Hindlimb muscle (tissue), 1 donor: ENCODE data around the gene AFP. TPM values are rescaled to one million over a fixed set of nuclear protein-coding genes. Genes with fewer than 3 reads are reported as not detected.

ENCODE experiments used
- DNase-seq: peaks from one replicate; pipeline ENCODE4 v3.0.0-alpha.2; 2013
- polyA plus RNA-seq: library from polyadenylated mRNA; unstranded; fragments of 120-200 nt; gene quantifications from one replicate; pipeline ENCODE4 v1.2.1, GENCODE V29; 2013; ENCODE audit not compliant: insufficient read length

Gene AFP
- polyA plus RNA-seq, 1 donor: 0.28 TPM

DNA sequence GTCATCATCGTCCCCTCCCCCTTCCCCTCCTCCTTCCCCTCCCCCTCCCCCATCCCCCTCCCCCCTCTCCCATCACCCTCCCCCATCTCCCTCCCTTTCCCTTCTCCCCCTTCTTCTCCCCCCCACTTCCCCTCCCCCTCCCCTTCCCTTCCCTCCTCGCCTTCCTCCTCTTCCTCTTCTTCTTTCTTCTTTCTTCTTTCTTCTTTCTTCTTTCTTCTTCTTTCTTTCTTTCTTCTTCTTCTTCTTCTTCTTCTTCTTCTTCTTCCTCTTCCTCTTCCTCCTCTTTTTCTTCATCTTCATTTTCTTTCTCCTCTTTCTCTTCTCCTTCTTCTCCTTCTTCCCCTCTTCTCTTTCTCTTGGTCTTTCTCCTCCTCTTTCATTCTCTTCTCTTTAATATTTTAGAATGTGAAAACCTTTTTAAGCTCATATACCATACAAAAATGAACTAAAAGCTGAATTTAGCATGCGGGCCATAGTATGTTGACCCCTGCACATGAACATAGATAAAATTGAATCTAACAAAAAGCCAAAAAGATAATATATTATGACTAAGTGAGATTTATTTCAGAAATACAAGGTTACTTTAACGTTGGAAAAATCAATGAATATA, 25.0 kb downstream of the AFP start:
- DNase-seq: no peak

DNA sequence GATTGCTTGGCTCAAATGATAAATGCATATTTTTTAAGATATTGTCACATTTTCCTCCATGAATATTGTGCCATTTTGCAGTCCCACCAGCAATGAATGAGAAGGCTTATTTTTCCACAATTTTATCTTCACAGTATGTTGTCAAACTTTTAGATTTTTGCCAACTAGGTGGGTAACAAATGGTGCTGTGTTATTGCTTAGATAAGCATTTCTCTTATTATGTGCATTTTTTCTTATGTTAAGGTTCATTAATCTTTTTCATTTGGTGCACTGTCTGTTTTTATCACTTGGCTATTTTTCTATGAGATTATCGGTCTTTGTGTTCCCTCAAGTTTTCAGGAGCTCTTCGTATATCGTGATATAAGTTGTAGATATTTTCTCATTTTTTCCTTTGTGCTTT, 32.1 kb downstream of the AFP start:
- no peak for DNase-seq

DNA sequence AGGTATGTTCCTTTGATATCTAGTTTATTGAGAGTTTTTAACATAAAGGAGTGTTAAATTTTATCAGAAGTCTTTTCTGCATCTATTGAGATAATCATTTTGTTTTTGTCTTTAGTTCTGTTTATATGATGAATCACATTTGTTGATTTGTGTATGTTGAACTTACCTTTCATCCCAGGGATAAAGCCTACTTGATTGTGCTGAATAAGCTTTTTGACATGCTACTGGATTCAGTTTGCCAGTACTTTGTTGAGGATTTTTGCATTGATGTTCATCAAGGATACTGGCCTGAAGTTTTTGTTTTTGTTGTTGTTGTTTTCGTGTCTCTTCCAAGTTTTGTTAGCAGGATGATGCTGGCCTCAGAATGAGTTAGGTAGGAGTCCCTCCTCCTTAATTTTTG, 34.7 kb downstream of the AFP start:
- no peak for DNase-seq

DNA sequence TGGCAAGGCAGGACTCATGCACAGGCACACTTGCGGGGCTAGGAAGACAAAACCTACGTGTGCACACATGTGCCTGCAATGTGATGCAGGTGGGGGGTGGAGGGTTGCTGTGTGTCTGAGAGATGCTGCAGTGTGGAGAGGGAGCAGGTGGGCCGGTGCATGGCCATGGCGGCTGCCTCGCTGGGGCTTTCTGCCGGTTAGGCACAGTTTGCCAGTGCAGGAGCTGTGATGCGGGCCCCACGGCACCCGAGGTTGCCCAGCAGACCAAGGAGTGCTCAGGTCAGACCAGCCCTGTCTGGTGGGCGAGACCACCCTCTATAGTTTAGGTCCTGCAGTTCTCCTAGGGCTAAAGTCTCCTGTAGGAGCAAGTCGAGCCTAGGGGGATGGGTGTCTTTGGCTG, 41.2 kb downstream of the AFP start:
- no peak for DNase-seq

DNA sequence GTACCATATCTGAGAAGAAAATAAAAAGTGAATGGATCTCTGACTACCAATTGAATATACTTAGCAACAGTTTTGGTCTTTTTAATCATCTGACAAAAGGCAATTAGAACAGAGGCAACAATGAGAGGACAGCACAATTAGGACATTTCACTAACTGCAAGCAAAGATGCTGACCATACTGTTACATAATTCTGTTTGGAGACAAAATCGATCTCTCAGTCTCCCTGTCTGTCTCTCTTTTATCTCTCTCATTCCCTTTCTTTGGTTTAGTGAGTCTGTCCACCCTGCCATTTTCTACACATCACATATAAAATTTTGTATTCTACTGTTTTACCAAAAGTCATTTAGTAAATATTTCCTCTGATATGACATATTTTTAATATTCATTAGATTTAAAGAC, 43.3 kb downstream of the AFP start:
- DNase-seq: no peak

DNA sequence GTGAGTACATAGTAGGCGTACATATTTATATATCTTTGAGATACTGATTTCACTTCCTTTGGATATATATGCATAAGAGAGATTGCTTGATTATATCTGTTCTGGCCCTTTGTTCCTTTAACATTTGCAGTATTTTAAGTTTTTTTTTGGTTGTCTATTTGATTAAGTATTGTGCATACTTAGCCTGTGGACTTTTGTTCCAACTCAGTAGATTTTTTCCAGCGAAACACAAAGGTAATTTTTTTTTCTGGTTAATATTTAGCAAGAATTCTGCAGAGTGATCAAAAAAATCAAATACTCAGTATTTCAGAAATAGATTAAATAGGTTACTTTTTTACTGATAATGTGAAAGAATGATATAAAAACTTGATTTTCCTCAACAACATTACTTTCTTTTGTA, 45.3 kb downstream of the AFP start, which contains the start of gene AFM:
Gene AFM, plus strand, starts transcription at position 388 of the 400 bp plus-strand sequence. CDS start 31 bp downstream, outside the sequence.
- DNase-seq: no peak

DNA sequence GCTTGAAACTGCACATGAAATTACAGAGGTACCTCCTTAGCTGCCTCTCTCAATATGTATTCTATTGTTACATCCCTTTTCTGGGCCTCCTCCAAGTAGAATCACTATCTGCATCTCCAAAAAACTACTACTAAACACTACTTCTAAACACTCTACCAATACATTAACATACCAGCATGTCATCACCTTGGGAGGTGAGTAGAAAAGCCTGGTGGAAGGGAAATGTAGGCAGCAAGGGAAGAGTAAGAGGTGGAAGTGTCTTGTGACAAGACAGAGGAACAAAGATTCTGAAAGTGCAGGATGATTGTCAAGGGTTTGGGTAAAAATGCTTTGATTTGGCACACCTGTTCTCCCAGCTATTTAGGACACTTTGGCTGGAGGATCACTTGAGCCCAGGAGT, 49.1 kb downstream of the AFP start:
- DNase-seq: no peak

DNA sequence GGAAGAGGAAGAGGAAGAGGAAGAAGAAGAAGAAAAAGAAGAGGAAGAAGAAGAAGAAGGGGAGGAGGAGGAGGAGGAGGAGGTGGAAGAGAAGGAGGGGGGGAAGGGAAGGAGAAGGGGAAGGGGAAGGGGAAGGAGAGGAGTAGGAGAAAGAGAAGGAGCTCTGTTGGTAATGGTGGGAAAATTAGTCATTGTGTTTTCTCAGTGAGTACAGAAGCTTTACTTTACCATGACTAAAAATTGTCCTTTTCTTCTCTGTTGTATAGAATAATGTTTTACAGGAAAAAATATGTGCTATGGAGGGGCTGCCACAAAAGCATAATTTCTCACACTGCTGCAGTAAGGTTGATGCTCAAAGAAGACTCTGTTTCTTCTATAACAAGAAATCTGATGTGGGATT, 49.6 kb downstream of the AFP start:
- DNase-seq: no peak

DNA sequence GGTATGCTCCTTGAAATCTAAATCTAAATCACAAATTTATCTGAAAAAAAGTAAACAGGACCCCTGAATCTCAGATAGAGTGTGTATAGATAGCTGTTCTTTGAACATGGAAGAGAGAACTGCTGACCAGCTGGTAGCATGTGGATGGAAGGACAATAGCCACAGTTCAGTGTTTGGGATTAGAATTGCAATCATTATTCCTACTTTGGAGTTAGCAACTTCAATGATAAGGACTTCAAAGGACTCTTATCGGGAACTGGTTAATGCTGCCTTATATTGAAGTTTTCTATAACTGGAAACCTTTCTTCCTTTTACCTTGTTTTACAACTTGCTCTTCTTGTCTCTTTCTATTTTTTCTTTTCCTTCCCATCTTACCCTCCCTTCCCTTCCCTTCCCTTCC, 50.5 kb downstream of the AFP start:
- DNase-seq: no peak

DNA sequence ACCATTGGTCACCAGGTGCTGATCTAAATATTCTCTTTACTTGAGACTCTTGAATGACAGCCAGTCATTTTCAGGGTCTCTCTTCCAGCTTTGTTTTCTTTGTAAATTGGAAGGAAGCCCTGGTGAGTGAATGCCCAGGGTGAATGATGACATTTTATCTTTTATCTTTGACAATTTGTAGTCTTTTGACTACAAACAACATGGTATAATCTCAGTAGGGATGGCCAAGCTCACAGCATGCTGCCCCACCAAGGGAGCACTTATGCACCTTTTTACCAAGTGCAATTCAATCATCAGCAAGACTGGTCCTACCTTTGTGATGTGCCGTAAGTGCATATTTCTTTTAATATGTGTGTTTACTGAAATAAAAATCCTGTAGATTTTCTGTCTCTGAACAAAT, 51.2 kb downstream of the AFP start:
- DNase-seq: no peak

DNA sequence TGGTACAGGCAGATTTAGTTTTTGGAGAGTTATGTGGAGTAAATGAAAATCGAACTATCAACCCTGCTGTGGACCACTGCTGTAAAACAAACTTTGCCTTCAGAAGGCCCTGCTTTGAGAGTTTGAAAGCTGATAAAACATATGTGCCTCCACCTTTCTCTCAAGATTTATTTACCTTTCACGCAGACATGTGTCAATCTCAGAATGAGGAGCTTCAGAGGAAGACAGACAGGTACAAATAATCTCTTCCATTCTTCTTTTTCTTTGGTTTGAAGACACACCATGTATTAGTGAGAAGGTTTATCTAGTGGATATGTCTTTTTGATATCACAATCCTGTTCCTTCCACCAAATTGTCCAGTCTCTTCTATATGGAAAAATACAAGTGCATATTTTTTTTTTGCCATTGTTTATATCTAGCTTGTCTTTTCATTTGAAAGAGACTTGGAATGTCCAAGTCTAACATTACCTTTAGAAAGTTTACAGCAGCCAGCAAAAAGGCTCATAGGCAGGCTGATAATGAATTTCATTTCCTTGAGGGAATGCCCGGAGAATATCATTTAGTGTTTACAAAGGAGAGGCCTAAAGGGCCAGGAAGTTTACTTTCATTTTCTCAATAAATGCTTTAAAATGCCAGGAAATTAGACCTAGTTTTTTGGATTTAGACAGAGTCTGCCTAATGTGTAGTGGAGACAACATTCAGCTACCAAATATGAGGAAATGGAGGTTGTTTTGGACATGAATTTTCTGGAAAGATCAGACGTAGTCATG, 64.2 kb downstream of the AFP start:
- DNase-seq: no peak

DNA sequence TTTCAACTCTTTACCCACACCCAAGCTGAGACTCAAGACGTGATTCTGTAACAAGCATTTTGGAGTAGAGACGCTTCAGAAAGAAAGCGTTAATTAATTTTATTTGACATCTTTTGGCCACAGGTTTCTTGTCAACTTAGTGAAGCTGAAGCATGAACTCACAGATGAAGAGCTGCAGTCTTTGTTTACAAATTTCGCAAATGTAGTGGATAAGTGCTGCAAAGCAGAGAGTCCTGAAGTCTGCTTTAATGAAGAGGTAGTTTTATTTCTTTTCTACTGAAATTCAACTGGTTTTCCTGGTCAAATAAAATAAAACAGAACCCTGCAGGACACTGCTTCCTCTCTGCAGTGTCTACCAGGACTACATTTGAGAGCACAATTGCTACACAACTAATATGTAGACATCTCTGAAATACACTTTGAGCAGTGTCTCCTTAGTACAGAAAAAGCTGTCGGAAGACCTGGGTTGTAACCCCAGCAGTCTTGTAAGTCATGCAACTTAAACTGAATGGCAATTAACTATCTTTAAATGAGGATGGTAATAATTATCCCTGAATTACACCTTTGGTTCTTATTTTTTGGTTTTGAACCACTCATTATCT, 65.7 kb downstream of the AFP start:
- DNase-seq: no peak

DNA sequence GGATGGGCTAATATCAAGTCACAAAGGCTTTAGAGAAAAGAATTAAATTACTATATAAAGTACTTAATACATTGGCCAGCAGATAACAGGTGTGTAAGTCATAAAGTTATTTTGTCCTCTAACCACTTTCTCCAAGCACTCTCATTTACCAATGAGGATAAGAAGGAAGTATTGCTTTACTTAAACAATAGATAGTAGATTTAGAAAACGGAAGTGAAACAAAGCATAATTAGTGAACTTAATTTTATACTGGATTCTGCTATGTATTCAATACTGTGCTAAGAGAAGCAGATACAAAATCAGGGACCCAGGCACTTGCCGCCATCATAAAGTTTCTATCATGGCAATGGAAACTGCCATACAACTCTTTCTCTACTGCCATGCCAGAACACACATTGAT, 69.5 kb downstream of the AFP start:
- DNase-seq: no peak

Other genes starting within 250 kb of the AFP start
- gene ANKRD17, start 177.4 kb upstream of the AFP start, polyA plus RNA-seq: 48.1 TPM
- gene ALB, start 31.9 kb upstream of the AFP start, polyA plus RNA-seq: 3.3 TPM
- gene AFM, start 45.5 kb downstream of the AFP start, polyA plus RNA-seq: not detected
- 0.12 TPM for gene RASSF6, start 184.2 kb downstream of the AFP start, polyA plus RNA-seq